Fibroblast of mammary gland (primary cell): ENCODE data around the gene FEN1.

Experiments used
- DNase-seq: peaks from one replicate; pipeline ENCODE4 v3.0.0-alpha.2; 2010; ENCODE audit warnings: low read depth
- H3K4me3 ChIP-seq: 2 replicates; pipeline ENCODE4 v1.5.1; 2011; ENCODE audit warnings: low read depth, mild to moderate bottlenecking, low read length, moderate library complexity; ENCODE audit not compliant: control insufficient read depth
- CTCF ChIP-seq: conservative IDR thresholded peaks from 2 replicates; pipeline ENCODE4 v1.5.1; 2011; ENCODE audit warnings: low read depth, low read length, inconsistent platforms; ENCODE audit not compliant: control insufficient read depth, insufficient read depth

The FEN1 gene

GRCh38 chr11:61841636-61842527 lies 49.2 kb downstream of the FEN1 start:
- DNase-seq, result no peak
- no peak overlapping the region for H3K4me3 ChIP-seq
- no peak for TF ChIP-seq CTCF

- DNase-seq, result no peak
- TF ChIP-seq CTCF, result no peak
- no peak overlapping the region for H3K4me3 ChIP-seq
These were observed 49.8 kb downstream of the FEN1 start for GRCh38 chr11:61842528-61842820.

- TF ChIP-seq CTCF, result no peak
- no peak overlapping the region for H3K4me3 ChIP-seq
- DNase-seq, result no peak
These were observed 52.3 kb downstream of the FEN1 start for GRCh38 chr11:61844909-61845565.

- TF ChIP-seq CTCF, result no peak
- H3K4me3 ChIP-seq, result no peak overlapping the region
- DNase-seq, result no peak
These were observed 53.8 kb downstream of the FEN1 start for GRCh38 chr11:61846362-61847020.
